Measurements from ENCODE around the gene RGS7.
"Not testable (repeated sequence)": the region's sequence is repeated elsewhere in the genome, so short reads cannot be mapped to it uniquely, and the experiment has no call there.

The RGS7 gene

DNA sequence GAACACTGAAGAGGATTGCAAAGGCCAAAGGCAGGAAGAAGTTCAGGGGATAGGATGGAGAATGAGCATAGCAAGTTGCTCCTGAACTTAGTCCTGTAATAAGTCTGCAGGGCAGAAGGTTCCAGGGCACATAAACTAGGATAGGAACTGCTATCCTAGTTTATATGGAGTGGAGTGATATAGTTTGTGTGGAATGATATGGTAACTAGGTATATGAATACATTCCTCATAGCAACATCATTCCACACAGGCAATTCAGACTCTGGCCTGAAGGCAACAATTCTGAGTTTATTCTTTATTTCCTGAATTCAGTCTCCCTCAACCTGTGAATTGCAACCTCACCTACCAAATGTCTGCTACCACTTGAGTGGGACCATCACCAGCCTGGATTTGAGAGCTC is 590.2 kb downstream of the RGS7 start:
- in situ Hi-C loops (cut with MboI; ENCODE audit: low sequenced_read_pairs), result no loop called here
- H3K4me1 ChIP-seq, result peaks cover 3% of the 10 kb centered on the region; the same call in 1 of the 2 replicates
- no peak for DNase-seq (ENCODE audit: low spot score in 2 of 2)
- no peak overlapping the region for H3K4me3 ChIP-seq
- H3K27me3 ChIP-seq (ENCODE audit: low read depth), result no peaks in the 10 kb centered on the region
- H3K9me3 ChIP-seq, result no peaks in the 10 kb centered on the region; the same call in 1 of the 2 replicates
- no peaks in the 10 kb centered on the region for H3K36me3 ChIP-seq (replicated peaks)

DNA sequence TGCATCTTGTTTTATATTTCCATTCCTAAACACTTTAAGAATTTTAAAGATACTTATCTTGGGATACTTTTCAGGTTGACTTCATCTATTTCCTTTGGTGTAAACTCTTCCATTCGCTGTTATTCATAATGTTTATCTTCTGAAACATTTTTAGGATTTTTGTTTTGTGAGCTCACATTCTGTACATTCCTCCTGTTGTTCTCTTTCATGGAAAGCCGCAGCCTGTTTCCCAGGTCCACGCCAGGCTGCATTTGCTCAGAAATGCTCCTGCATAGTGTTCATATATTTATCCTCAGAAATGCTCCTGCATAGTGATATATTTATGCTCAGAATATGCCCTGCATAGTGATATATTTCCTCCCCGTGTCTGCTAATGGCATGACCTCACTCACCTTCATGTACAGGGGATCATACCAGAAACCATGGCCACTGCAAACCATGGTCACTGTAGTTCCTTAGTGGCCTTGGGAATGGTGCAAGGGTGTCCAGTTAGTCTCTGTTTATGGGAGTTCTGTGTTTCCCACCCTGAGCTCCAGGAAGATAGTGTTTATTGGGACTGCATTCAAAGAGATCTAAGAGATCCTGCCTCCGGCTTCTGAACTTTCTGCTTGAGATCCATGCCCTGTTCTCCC is 591.2 kb downstream of the RGS7 start:
- in situ Hi-C loops (cut with MboI; ENCODE audit: low sequenced_read_pairs), result no loop called here
- H3K4me1 ChIP-seq, result peaks cover 3% of the 10 kb centered on the region; the same call in 1 of the 2 replicates
- H3K9me3 ChIP-seq, result no peaks in the 10 kb centered on the region
- H3K36me3 ChIP-seq (replicated peaks), result no peaks in the 10 kb centered on the region
- no peaks in the 10 kb centered on the region for H3K27me3 ChIP-seq (ENCODE audit: low read depth)
- no peak for DNase-seq (ENCODE audit: low spot score in 2 of 2)
- no peak overlapping the region for H3K4me3 ChIP-seq

- in situ Hi-C loops (cut with MboI; ENCODE audit: low sequenced_read_pairs), result no loop called here
Observed at GRCh38 chr1:240763771-240764170, 593.2 kb downstream of the RGS7 start.

GRCh38 chr1:240763095-240763494 is 593.9 kb downstream of the RGS7 start:
- H3K4me3 ChIP-seq; H3K36me3 ChIP-seq (replicated peaks); H3K27me3 ChIP-seq (ENCODE audit: low read depth); DNase-seq (ENCODE audit: low spot score in 2 of 2); H3K4me1 ChIP-seq; in situ Hi-C loops (cut with MboI; ENCODE audit: low sequenced_read_pairs); H3K9me3 ChIP-seq: not testable (repeated sequence)

More at GRCh38 chr1:240763771-240764170, 593.2 kb downstream of the RGS7 start:
- H3K36me3 ChIP-seq (replicated peaks), result no peaks in the 10 kb centered on the region
- no peak overlapping the region for H3K4me3 ChIP-seq
- no peaks in the 10 kb centered on the region for H3K27me3 ChIP-seq (ENCODE audit: low read depth)
- DNase-seq (ENCODE audit: low spot score in 2 of 2), result no peak
- H3K4me1 ChIP-seq, result peaks cover 3% of the 10 kb centered on the region; the same call in 1 of the 2 replicates
- H3K9me3 ChIP-seq, result no peaks in the 10 kb centered on the region

GRCh38 chr1:240762471-240762987 is 594.5 kb downstream of the RGS7 start:
- H3K9me3 ChIP-seq; H3K4me3 ChIP-seq; H3K36me3 ChIP-seq (replicated peaks); H3K4me1 ChIP-seq; in situ Hi-C loops (cut with MboI; ENCODE audit: low sequenced_read_pairs); H3K27me3 ChIP-seq (ENCODE audit: low read depth); DNase-seq (ENCODE audit: low spot score in 2 of 2): not testable (repeated sequence)

DNA sequence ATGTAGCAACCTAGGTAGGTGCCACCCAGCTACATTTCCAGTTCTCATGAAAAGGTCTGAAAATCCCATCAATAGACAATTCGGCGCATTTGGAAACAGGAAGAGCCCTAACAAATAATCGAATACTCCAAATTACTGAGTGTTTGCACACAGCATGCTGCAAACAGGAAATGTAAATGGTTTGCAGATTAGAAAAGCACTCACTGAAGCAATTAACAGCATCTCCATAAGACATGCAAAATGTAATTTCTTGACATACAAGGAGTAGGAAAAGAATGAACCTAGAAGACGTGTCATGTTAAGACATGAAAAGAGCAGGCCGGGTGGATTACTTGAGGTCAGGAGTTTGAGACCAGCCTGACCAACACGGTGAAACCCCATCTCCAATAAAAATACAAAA is 598.2 kb downstream of the RGS7 start:
- H3K4me1 ChIP-seq; DNase-seq (ENCODE audit: low spot score in 2 of 2); H3K36me3 ChIP-seq (replicated peaks); H3K9me3 ChIP-seq; in situ Hi-C loops (cut with MboI; ENCODE audit: low sequenced_read_pairs); H3K27me3 ChIP-seq (ENCODE audit: low read depth); H3K4me3 ChIP-seq: not testable (repeated sequence)

GRCh38 chr1:240758296-240758695 is 598.7 kb downstream of the RGS7 start:
- Histone ChIP-seq H3K9me3 (no peaks in the 10 kb centered on the region), H3K27me3 (ENCODE audit: low read depth) (no peaks in the 10 kb centered on the region), H3K4me1 (no peaks in the 10 kb centered on the region), H3K4me3 (no peak overlapping the region), H3K36me3 (replicated peaks) (no peaks in the 10 kb centered on the region)
- in situ Hi-C loops (cut with MboI; ENCODE audit: low sequenced_read_pairs), result no loop called here
- DNase-seq (ENCODE audit: low spot score in 2 of 2), result no peak

GRCh38 chr1:240747907-240748306 is 609.1 kb downstream of the RGS7 start:
- Histone ChIP-seq H3K9me3 (no peaks in the 10 kb centered on the region), H3K36me3 (replicated peaks) (no peaks in the 10 kb centered on the region), H3K4me3 (no peak overlapping the region), H3K27me3 (ENCODE audit: low read depth) (no peaks in the 10 kb centered on the region), H3K4me1 (no peaks in the 10 kb centered on the region)
- in situ Hi-C loops (cut with MboI; ENCODE audit: low sequenced_read_pairs), result loop anchor here (25.0 kb wide), 1 partner anchor 739 kb away; no protein-coding TSS in a partner anchor
- no peak for DNase-seq (ENCODE audit: low spot score in 2 of 2)

GRCh38 chr1:240743705-240744104 is 613.3 kb downstream of the RGS7 start:
- DNase-seq (ENCODE audit: low spot score in 2 of 2), result no peak
- in situ Hi-C loops (cut with MboI; ENCODE audit: low sequenced_read_pairs), result loop anchor here (25.0 kb wide), 1 partner anchor 744 kb away; no protein-coding TSS in a partner anchor
- H3K9me3 ChIP-seq, result no peaks in the 10 kb centered on the region
- H3K27me3 ChIP-seq (ENCODE audit: low read depth), result no peaks in the 10 kb centered on the region
- no peaks in the 10 kb centered on the region for H3K4me1 ChIP-seq
- no peak overlapping the region for H3K4me3 ChIP-seq
- no peaks in the 10 kb centered on the region for H3K36me3 ChIP-seq (replicated peaks)

- no peaks in the 10 kb centered on the region for H3K4me1 ChIP-seq
- no peaks in the 10 kb centered on the region for H3K9me3 ChIP-seq
- H3K4me3 ChIP-seq, result no peak overlapping the region
- no peak for DNase-seq (ENCODE audit: low spot score in 2 of 2)
- in situ Hi-C loops (cut with MboI; ENCODE audit: low sequenced_read_pairs), result loop anchor here (25.0 kb wide), 1 partner anchor 748 kb away; no protein-coding TSS in a partner anchor
- no peaks in the 10 kb centered on the region for H3K36me3 ChIP-seq (replicated peaks)
- H3K27me3 ChIP-seq (ENCODE audit: low read depth), result no peaks in the 10 kb centered on the region; the same call in 1 of the 2 replicates
Observed at GRCh38 chr1:240739754-240740153, 617.3 kb downstream of the RGS7 start.

GRCh38 chr1:240739139-240739538 is 617.9 kb downstream of the RGS7 start:
- in situ Hi-C loops (cut with MboI; ENCODE audit: low sequenced_read_pairs), result loop anchor here (25.0 kb wide), 1 partner anchor 748 kb away; no protein-coding TSS in a partner anchor
- DNase-seq (ENCODE audit: low spot score in 2 of 2), result no peak
- no peaks in the 10 kb centered on the region for H3K9me3 ChIP-seq

GRCh38 chr1:240737766-240738265 is 619.2 kb downstream of the RGS7 start:
- Histone ChIP-seq H3K4me1 (no peaks in the 10 kb centered on the region), H3K4me3 (no peak overlapping the region), H3K36me3 (replicated peaks) (no peaks in the 10 kb centered on the region), H3K9me3 (no peaks in the 10 kb centered on the region), H3K27me3 (ENCODE audit: low read depth) (no peaks in the 10 kb centered on the region; the same call in 1 of the 2 replicates)
- in situ Hi-C loops (cut with MboI; ENCODE audit: low sequenced_read_pairs), result loop anchor here (25.0 kb wide), 1 partner anchor 749 kb away; no protein-coding TSS in a partner anchor
- DNase-seq (ENCODE audit: low spot score in 2 of 2), result no peak

More at GRCh38 chr1:240739139-240739538, 617.9 kb downstream of the RGS7 start:
- Histone ChIP-seq H3K4me3 (no peak overlapping the region), H3K27me3 (ENCODE audit: low read depth) (no peaks in the 10 kb centered on the region; the same call in 1 of the 2 replicates), H3K4me1 (no peaks in the 10 kb centered on the region), H3K36me3 (replicated peaks) (no peaks in the 10 kb centered on the region)

DNA sequence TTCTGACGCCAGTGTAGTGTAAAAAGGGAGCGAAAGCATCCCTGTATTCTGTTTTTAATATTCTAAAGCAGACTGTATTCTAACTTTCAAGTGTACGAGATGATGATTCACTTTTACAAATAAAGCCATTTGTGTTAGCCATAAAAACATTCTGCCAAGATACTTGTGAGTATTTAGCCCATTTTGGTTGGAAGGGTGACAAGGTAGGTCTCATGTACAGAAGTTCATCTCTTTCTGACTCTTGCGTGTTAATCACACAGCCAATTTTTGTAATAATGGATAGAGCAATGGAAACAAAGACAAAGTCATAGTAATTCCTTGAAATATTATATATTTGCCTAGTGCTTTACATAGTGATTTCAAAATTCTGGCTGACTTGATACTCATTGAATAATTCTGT is 619.7 kb downstream of the RGS7 start:
- Histone ChIP-seq H3K4me3 (no peak overlapping the region), H3K9me3 (no peaks in the 10 kb centered on the region), H3K4me1 (no peaks in the 10 kb centered on the region), H3K36me3 (replicated peaks) (no peaks in the 10 kb centered on the region), H3K27me3 (ENCODE audit: low read depth) (no peaks in the 10 kb centered on the region; the same call in 1 of the 2 replicates)
- in situ Hi-C loops (cut with MboI; ENCODE audit: low sequenced_read_pairs), result loop anchor here (25.0 kb wide), 1 partner anchor 750 kb away; no protein-coding TSS in a partner anchor
- no peak for DNase-seq (ENCODE audit: low spot score in 2 of 2)

DNA sequence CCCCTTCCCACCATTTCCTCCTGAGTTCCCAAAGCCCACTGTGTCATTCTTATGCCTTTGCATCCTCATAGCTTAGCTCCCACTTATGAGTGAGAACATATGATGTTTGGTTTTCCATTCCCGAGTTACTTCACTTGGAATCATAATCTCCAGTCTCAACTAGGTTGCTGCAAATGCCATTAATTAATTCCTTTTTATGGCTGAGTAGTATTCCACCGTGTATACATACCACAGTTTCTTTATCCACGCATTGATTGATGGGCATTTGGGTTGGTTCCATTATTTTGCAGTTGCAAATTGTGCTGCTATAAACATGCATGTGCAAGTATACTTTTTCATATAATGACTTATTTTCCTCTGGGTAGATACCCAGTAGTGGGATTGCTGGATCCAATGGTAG is 622.3 kb downstream of the RGS7 start:
- DNase-seq (ENCODE audit: low spot score in 2 of 2); H3K27me3 ChIP-seq (ENCODE audit: low read depth); H3K36me3 ChIP-seq (replicated peaks); H3K4me3 ChIP-seq; H3K4me1 ChIP-seq; H3K9me3 ChIP-seq: not testable (repeated sequence)
- in situ Hi-C loops (cut with MboI; ENCODE audit: low sequenced_read_pairs), result loop anchor here (25.0 kb wide), 1 partner anchor 753 kb away; no protein-coding TSS in a partner anchor
